IMR-90 (cell line): ENCODE data around the gene MPIG6B.
"Not testable (repeated sequence)": the region's sequence is repeated elsewhere in the genome, so short reads cannot be mapped to it uniquely, and the experiment has no call there.

ENCODE experiments used
- BHLHE40 ChIP-seq: fragments of 150-350 bp; IDR thresholded peaks from 2 replicates; pipeline ENCODE4 v1.6.1; 2016; ENCODE audit warnings: mild to moderate bottlenecking, low read depth, low read length
- CEBPB ChIP-seq: IDR thresholded peaks from 2 replicates; pipeline ENCODE4 v1.6.1; 2012; ENCODE audit warnings: low read depth, low read length, improper control_type of control experiment
- CTCF ChIP-seq: conservative IDR thresholded peaks from 2 replicates; pipeline ENCODE4 v1.5.1; 2012; ENCODE audit warnings: mild to moderate bottlenecking, low read depth, low read length, improper control_type of control experiment
- MXI1 ChIP-seq: IDR thresholded peaks from 2 replicates; pipeline ENCODE4 v1.6.1; 2012; ENCODE audit warnings: low read depth, mild to moderate bottlenecking, low read length, moderate library complexity, borderline replicate concordance
- POLR2A ChIP-seq: IDR thresholded peaks from 2 replicates; pipeline ENCODE4 v1.6.1; 2012; ENCODE audit warnings: mild to moderate bottlenecking, low read depth, low read length
- RCOR1 ChIP-seq: IDR thresholded peaks from 2 replicates; pipeline ENCODE4 v1.6.1; 2012; ENCODE audit warnings: mild to moderate bottlenecking, low read length, improper control_type of control experiment; ENCODE audit not compliant: insufficient replicate concordance
- RFX5 ChIP-seq: IDR thresholded peaks from 2 replicates; pipeline ENCODE4 v1.8.0; 2012; ENCODE audit warnings: low read depth, mild to moderate bottlenecking, low read length, moderate library complexity
- SMC3 ChIP-seq: fragments of 150-350 bp; IDR thresholded peaks from 2 replicates; pipeline ENCODE4 v1.6.1; 2016; ENCODE audit warnings: low read depth, mild to moderate bottlenecking, antibody characterized with exemption, low read length, moderate library complexity

GRCh38 chr6:31709157-31709556 is 14.0 kb upstream of the MPIG6B start:
- TF ChIP-seq CTCF, POLR2A, MXI1, CEBPB, RCOR1, SMC3, RFX5, BHLHE40: not testable (repeated sequence)
